Neural progenitor cell (in vitro differentiated cells): ENCODE results near the gene ZNF502. TPM values are rescaled to one million over a fixed set of nuclear protein-coding genes. Genes with fewer than 3 reads are reported as not detected.
A peak's percentile ranks its signal among the peaks of the same experiment; 100 is the strongest.

Source experiments
- DNase-seq: peaks from one replicate; pipeline ENCODE4 v3.0.0-alpha.2; 2016; ENCODE audit warnings: low spot score
- H2AFZ ChIP-seq: fragments of 200-600 bp; sonication (generic); replicated peaks from 2 replicates; pipeline ENCODE4 v1.6.1; 2016; ENCODE audit warnings: antibody characterized with exemption
- H3F3A ChIP-seq: fragments of 200-600 bp; sonication (generic); 2 replicates; pipeline ENCODE4 v1.6.1; 2016; ENCODE audit warnings: antibody characterized with exemption, low read depth
- H3K27ac ChIP-seq: fragments of 200-600 bp; sonication (generic); 2 replicates; pipeline ENCODE4 v1.5.1; 2016; ENCODE audit warnings: mild to moderate bottlenecking
- H3K27me3 ChIP-seq: fragments of 200-600 bp; sonication (generic); 2 replicates; pipeline ENCODE4 v1.6.1; 2016; ENCODE audit warnings: mild to moderate bottlenecking, moderate library complexity
- H3K36me3 ChIP-seq: fragments of 200-600 bp; sonication (generic); 2 replicates; pipeline ENCODE4 v1.5.1; 2016
- H3K4me1 ChIP-seq: fragments of 200-600 bp; sonication (generic); 2 replicates; pipeline ENCODE4 v1.6.1; 2016; ENCODE audit warnings: mixed run types
- H3K4me2 ChIP-seq: fragments of 200-600 bp; sonication (generic); 2 replicates; pipeline ENCODE4 v1.6.1; 2016
- H3K4me3 ChIP-seq: fragments of 200-600 bp; sonication (generic); 2 replicates; pipeline ENCODE4 v1.5.1; 2016
- H3K79me2 ChIP-seq: fragments of 200-600 bp; sonication (generic); 2 replicates; pipeline ENCODE4 v1.6.1; 2016; ENCODE audit warnings: low read depth
- H3K9ac ChIP-seq: fragments of 200-600 bp; sonication (generic); 2 replicates; pipeline ENCODE4 v1.6.1; 2016
- H3K9me3 ChIP-seq: fragments of 200-600 bp; sonication (generic); 2 replicates; pipeline ENCODE4 v1.5.1; 2016; ENCODE audit warnings: low read depth
- H4K20me1 ChIP-seq: fragments of 200-600 bp; sonication (generic); 2 replicates; pipeline ENCODE4 v1.6.1; 2016; ENCODE audit warnings: low read depth
- H3K27ac Mint-ChIP-seq: 3 replicates; pipeline ENCODE4 v1.8.0; 2021; ENCODE audit warnings: mixed read lengths
- H3K27me3 Mint-ChIP-seq: 2 replicates; pipeline ENCODE4 v1.8.0; 2022; ENCODE audit warnings: low read depth, mild to moderate bottlenecking, inconsistent platforms, moderate library complexity, mixed read lengths; ENCODE audit not compliant: insufficient read depth
- H3K36me3 Mint-ChIP-seq: 3 replicates; pipeline ENCODE4 v1.8.0; 2021; ENCODE audit warnings: mixed read lengths
- H3K4me1 Mint-ChIP-seq: 3 replicates; pipeline ENCODE4 v1.8.0; 2021; ENCODE audit warnings: mixed read lengths
- H3K4me3 Mint-ChIP-seq: 3 replicates; pipeline ENCODE4 v1.8.0; 2021; ENCODE audit warnings: mild to moderate bottlenecking, moderate library complexity, mixed read lengths
- H3K9me3 Mint-ChIP-seq: 3 replicates; pipeline ENCODE4 v1.8.0; 2020; ENCODE audit warnings: mixed read lengths
- CTCF ChIP-seq: fragments of 200-600 bp; sonication (generic); IDR thresholded peaks from 2 replicates; pipeline ENCODE4 v1.5.1; 2017; ENCODE audit warnings: antibody characterized with exemption, mild to moderate bottlenecking
- EZH2 ChIP-seq: fragments of 200-600 bp; sonication (generic); IDR thresholded peaks from 2 replicates; pipeline ENCODE4 v1.6.1; 2017; ENCODE audit warnings: antibody characterized with exemption, mild to moderate bottlenecking, moderate library complexity
- EZH2phosphoT487 ChIP-seq: fragments of 200-600 bp; sonication (generic); IDR thresholded peaks from 2 replicates; pipeline ENCODE4 v1.6.1; 2017; ENCODE audit warnings: antibody characterized with exemption
- total RNA-seq: library from RNA; depleted of rRNA; stranded (reverse); fragments of >200 nt; gene quantifications from 2 replicates; pipeline ENCODE4 v1.2.3, GENCODE V29; 2015; ENCODE audit warnings: low replicate concordance

Gene ZNF502
- total RNA-seq, 1 donor from 2014 or later: 3.6 TPM

- H3K36me3 ChIP-seq: peaks cover 9% of the 10 kb centered on the region
- no peaks in the 10 kb centered on the region for H3K4me1 ChIP-seq
- no peak for DNase-seq
- H3K4me3 ChIP-seq: no peak overlapping the region
- no peak overlapping the region for H3K27ac Mint-ChIP-seq
- no peak overlapping the region for H3K4me3 Mint-ChIP-seq
- no peak overlapping the region for H2AFZ ChIP-seq
- H3K79me2 ChIP-seq: no peaks in the 10 kb centered on the region
- H3K4me1 Mint-ChIP-seq: no peaks in the 10 kb centered on the region
- H3K27ac ChIP-seq: no peak overlapping the region
- no peaks in the 10 kb centered on the region for H3F3A ChIP-seq
- peaks cover 79% of the 10 kb centered on the region for H3K9me3 Mint-ChIP-seq
- H3K9me3 ChIP-seq: peaks cover 42% of the 10 kb centered on the region
- no peak overlapping the region for H3K4me2 ChIP-seq
- no peak overlapping the region for H3K9ac ChIP-seq
- no peaks in the 10 kb centered on the region for H3K27me3 Mint-ChIP-seq
- H3K36me3 Mint-ChIP-seq: peaks cover 30% of the 10 kb centered on the region
- H3K27me3 ChIP-seq: no peaks in the 10 kb centered on the region
- no peaks in the 10 kb centered on the region for H4K20me1 ChIP-seq
- TF ChIP-seq EZH2 (no peak), CTCF (no peak), EZH2phosphoT487 (no peak)
These were observed 9.0 kb downstream of the ZNF502 start for GRCh38 chr3:44721231-44722102.

- Histone ChIP-seq H3K9me3 (peaks cover 36% of the 10 kb centered on the region), H3K27ac (no peak overlapping the region), H3K27me3 (no peaks in the 10 kb centered on the region), H4K20me1 (no peaks in the 10 kb centered on the region), H3K79me2 (no peaks in the 10 kb centered on the region), H3F3A (no peaks in the 10 kb centered on the region), H3K4me3 (no peak overlapping the region), H2AFZ (no peak overlapping the region), H3K36me3 (peaks cover 9% of the 10 kb centered on the region), H3K4me2 (no peak overlapping the region), H3K4me1 (no peaks in the 10 kb centered on the region), H3K9ac (no peak overlapping the region)
- no peak for DNase-seq
- Mint-ChIP-seq H3K27me3 (no peaks in the 10 kb centered on the region), H3K27ac (no peak overlapping the region), H3K36me3 (peaks cover 30% of the 10 kb centered on the region), H3K4me1 (no peaks in the 10 kb centered on the region), H3K9me3 (peaks cover 74% of the 10 kb centered on the region), H3K4me3 (no peak overlapping the region)
- TF ChIP-seq EZH2: no peak
- TF ChIP-seq CTCF: no peak
- TF ChIP-seq EZH2phosphoT487: no peak
These were observed 9.6 kb downstream of the ZNF502 start for GRCh38 chr3:44722103-44722401.

GRCh38 chr3:44729384-44729910 is 17.0 kb downstream of the ZNF502 start, which contains the start of gene ZNF501:
Gene ZNF501 (plus strand): TSS chr3:44729635. CDS start chr3:44734422, 4,787 bp downstream.
- peaks cover 11% of the 10 kb centered on the region for H3K36me3 Mint-ChIP-seq

More at GRCh38 chr3:44729384-44729910, 17.0 kb downstream of the ZNF502 start, which contains the start of gene ZNF501:
- Histone ChIP-seq H3K4me1 (no peaks in the 10 kb centered on the region), H4K20me1 (no peaks in the 10 kb centered on the region), H3K27me3 (no peaks in the 10 kb centered on the region), H3K27ac (no peak within 1 kb of the TSS), H3K79me2 (peaks cover 6% of the 10 kb centered on the region), H2AFZ (peak within 1 kb of the TSS; percentile 99), H3K9ac (peak within 1 kb of the TSS; percentile 75), H3K36me3 (peaks cover 33% of the 10 kb centered on the region), H3K4me3 (peak within 1 kb of the TSS; percentile 91), H3F3A (peaks cover 5% of the 10 kb centered on the region), H3K4me2 (peak within 1 kb of the TSS; percentile 76), H3K9me3 (peaks cover 42% of the 10 kb centered on the region)
- Mint-ChIP-seq H3K27ac (no peak within 1 kb of the TSS), H3K27me3 (no peaks in the 10 kb centered on the region), H3K4me1 (no peaks in the 10 kb centered on the region), H3K4me3 (peak within 1 kb of the TSS; percentile 65), H3K9me3 (peaks cover 64% of the 10 kb centered on the region)
- peak; percentile 89 for DNase-seq
- no peak for TF ChIP-seq EZH2phosphoT487
- TF ChIP-seq CTCF: no peak
- TF ChIP-seq EZH2: no peak
